BLaER1 (cell line): ENCODE data around the gene DNASE2.
"Not testable (repeated sequence)": the region's sequence is repeated elsewhere in the genome, so short reads cannot be mapped to it uniquely, and the experiment has no call there.

ENCODE experiments used
- H3K27ac ChIP-seq: shearing (Covaris generic); formaldehyde crosslinking; 2 replicates; pipeline ENCODE4 v1.8.1; 2022
- H3K27me3 ChIP-seq: shearing (Covaris generic); formaldehyde crosslinking; 2 replicates; pipeline ENCODE4 v1.8.1; 2022
- H3K36me3 ChIP-seq: shearing (Covaris generic); formaldehyde crosslinking; 2 replicates; pipeline ENCODE4 v1.8.1; 2022
- H3K4me1 ChIP-seq: shearing (Covaris generic); formaldehyde crosslinking; 2 replicates; pipeline ENCODE4 v1.8.1; 2022
- H3K4me2 ChIP-seq: shearing (Covaris generic); formaldehyde crosslinking; 2 replicates; pipeline ENCODE4 v1.8.1; 2022
- H3K4me3 ChIP-seq: shearing (Covaris generic); formaldehyde crosslinking; 2 replicates; pipeline ENCODE4 v1.8.1; 2022
- H3K9ac ChIP-seq: shearing (Covaris generic); formaldehyde crosslinking; 2 replicates; pipeline ENCODE4 v1.8.1; 2022
- H3K9me3 ChIP-seq: shearing (Covaris generic); formaldehyde crosslinking; 2 replicates; pipeline ENCODE4 v1.8.1; 2022
- H4K20me1 ChIP-seq: shearing (Covaris generic); formaldehyde crosslinking; 2 replicates; pipeline ENCODE4 v1.8.1; 2022
- Cebpa-rat ChIP-seq: shearing (Covaris generic); IDR thresholded peaks from 2 replicates; pipeline ENCODE4 v1.8.1; 2022

DNASE2 gene

GRCh38 chr19:12912571-12912970 is 31.3 kb upstream of the DNASE2 start:
- H3K9me3 ChIP-seq: no peaks in the 10 kb centered on the region
- H4K20me1 ChIP-seq: no peaks in the 10 kb centered on the region
- H3K9ac ChIP-seq: no peak overlapping the region; the same call in 1 of the 2 replicates

GRCh38 chr19:12907166-12907565 is 25.9 kb upstream of the DNASE2 start:
- Histone ChIP-seq H3K4me1 (no peaks in the 10 kb centered on the region), H3K9me3 (no peaks in the 10 kb centered on the region), H3K36me3 (peaks cover 24% of the 10 kb centered on the region), H3K27me3 (no peaks in the 10 kb centered on the region), H3K9ac (no peak overlapping the region), H3K4me3 (no peak overlapping the region), H4K20me1 (no peaks in the 10 kb centered on the region), H3K4me2 (no peak overlapping the region), H3K27ac (no peak overlapping the region)
- TF ChIP-seq Cebpa-rat: no peak

More at GRCh38 chr19:12912571-12912970, 31.3 kb upstream of the DNASE2 start:
- Histone ChIP-seq H3K4me3 (no peak overlapping the region), H3K36me3 (no peaks in the 10 kb centered on the region), H3K27ac (no peak overlapping the region), H3K4me2 (no peak overlapping the region), H3K27me3 (no peaks in the 10 kb centered on the region), H3K4me1 (peaks cover 21% of the 10 kb centered on the region)
- no peak for TF ChIP-seq Cebpa-rat

DNA sequence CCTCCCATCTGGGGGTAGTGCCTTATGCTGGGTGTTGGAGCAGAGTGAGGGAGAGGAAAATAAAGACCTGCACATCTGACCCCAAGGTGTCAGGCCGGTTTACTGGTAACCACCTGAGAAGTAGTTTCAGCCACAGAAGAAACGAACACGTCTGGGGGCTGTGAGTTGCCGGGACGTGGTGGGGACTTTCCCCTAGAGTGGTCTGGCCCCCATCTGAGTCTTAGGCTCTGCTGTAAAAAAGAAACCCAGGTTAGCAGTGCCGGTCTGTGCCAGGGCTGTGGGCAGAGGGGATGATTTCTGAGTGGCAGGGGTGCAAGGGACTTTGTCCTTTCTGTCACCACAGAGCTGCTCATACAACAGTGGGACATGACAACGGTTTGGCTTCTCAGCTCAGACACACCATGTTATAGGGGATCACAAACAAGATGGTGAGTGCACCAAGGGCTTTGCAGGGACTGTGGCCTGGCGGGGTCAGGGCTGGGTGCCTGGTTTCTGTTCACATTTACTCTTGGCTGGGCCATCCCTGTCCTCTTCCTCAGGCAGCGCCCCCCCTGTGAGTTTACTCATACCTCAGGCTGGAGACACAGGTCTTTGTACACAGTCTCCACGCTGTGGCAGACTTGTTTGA is 18.8 kb upstream of the DNASE2 start:
- Histone ChIP-seq H3K36me3 (peaks cover 81% of the 10 kb centered on the region), H3K9me3 (no peaks in the 10 kb centered on the region), H3K4me2 (no peak overlapping the region), H3K27ac (no peak overlapping the region), H3K4me3 (no peak overlapping the region), H4K20me1 (no peaks in the 10 kb centered on the region), H3K4me1 (no peaks in the 10 kb centered on the region), H3K9ac (0 out of 2 replicates have a peak overlapping the region, but pooled peaks have one; percentile 28), H3K27me3 (no peaks in the 10 kb centered on the region)
- TF ChIP-seq Cebpa-rat: no peak

DNA sequence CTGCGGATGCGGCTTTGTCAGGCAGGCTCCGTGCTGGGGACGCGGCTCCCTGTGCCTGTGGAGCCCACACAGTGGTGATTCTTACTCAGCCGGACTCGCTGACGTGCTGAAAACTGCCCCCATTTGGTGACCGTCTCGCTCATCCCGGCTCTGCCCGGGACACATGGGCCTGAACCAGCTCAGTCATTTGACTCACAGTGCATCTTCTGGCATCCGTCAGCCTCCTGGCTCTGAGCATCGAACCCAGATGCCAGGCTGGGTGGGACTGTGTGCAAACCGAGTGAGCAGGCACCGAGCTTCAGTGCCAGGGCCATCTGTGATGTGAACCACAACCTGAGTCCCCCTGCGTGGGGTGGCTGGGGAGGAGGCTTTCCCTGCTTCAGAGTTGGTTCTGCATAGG is 15.2 kb upstream of the DNASE2 start:
- H3K36me3 ChIP-seq: peaks cover 84% of the 10 kb centered on the region
- peaks cover 11% of the 10 kb centered on the region for H3K4me1 ChIP-seq
- no peaks in the 10 kb centered on the region for H3K27me3 ChIP-seq
- H4K20me1 ChIP-seq: peaks cover 8% of the 10 kb centered on the region
- no peak overlapping the region for H3K4me2 ChIP-seq
- H3K27ac ChIP-seq: no peak overlapping the region
- TF ChIP-seq Cebpa-rat: no peak
- H3K9me3 ChIP-seq: no peaks in the 10 kb centered on the region
- H3K9ac ChIP-seq: no peak overlapping the region
- no peak overlapping the region for H3K4me3 ChIP-seq

- no peak overlapping the region for H3K27ac ChIP-seq
- no peaks in the 10 kb centered on the region for H3K9me3 ChIP-seq
- H4K20me1 ChIP-seq: peaks cover 12% of the 10 kb centered on the region
- peaks cover 61% of the 10 kb centered on the region for H3K36me3 ChIP-seq
- H3K4me1 ChIP-seq: peaks cover 26% of the 10 kb centered on the region
- TF ChIP-seq Cebpa-rat: no peak
- no peak overlapping the region for H3K4me2 ChIP-seq
- no peak overlapping the region for H3K9ac ChIP-seq
- no peaks in the 10 kb centered on the region for H3K27me3 ChIP-seq
- H3K4me3 ChIP-seq: no peak overlapping the region
These were observed 12.3 kb upstream of the DNASE2 start for GRCh38 chr19:12893582-12893981.

GRCh38 chr19:12891553-12892021 is 10.3 kb upstream of the DNASE2 start:
- TF ChIP-seq Cebpa-rat: no peak
- Histone ChIP-seq H3K27ac (peak overlapping the region; percentile 69), H3K9ac (peak overlapping the region; percentile 82), H4K20me1 (peaks cover 12% of the 10 kb centered on the region), H3K4me2 (peak overlapping the region; percentile 99), H3K4me3 (peak overlapping the region; percentile 93), H3K4me1 (peaks cover 26% of the 10 kb centered on the region), H3K9me3 (no peaks in the 10 kb centered on the region), H3K27me3 (peaks cover 12% of the 10 kb centered on the region), H3K36me3 (peaks cover 41% of the 10 kb centered on the region)

DNA sequence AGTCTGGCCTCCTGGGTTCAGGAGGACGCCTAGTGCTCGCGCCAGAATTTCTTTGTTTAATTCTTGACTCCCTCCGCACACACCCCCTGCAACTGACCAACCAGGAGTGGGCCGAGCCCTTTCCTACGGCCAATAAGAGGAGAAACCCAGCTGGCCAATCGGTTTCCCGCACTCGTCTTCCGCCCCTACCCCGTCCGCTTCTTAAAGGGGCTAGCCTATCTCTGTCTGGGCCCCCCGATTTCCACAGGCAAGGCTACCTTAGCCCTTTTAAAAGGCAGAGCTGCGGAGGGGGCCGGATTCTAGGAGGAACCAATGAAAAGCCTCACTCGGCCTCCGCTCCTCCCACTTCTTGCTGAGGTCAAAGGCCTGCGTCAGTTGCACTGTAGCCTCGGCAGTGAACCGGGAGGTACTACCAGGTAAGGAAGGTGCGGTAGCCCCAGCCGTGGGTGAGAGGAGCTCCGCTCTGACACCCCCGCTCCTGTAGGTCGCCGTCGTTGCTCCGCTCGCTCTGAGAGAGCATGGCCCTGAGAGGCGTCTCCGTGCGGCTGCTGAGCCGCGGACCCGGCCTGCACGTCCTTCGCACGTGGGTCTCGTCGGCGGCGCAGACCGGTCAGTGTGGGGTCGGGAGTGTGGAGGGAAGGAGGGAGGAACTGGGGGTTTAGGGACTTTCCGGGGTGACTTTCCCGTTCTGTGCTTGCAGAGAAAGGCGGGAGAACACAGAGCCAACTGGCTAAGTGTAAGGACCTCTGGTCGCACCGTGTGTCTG is 9.7 kb upstream of the DNASE2 start, which contains the start of gene GCDH:
TSS of gene GCDH (plus strand) at position 374 of the 766 bp plus-strand sequence. CDS start at position 519, 145 bp downstream.
- H3K27me3 ChIP-seq: peaks cover 18% of the 10 kb centered on the region
- H3K27ac ChIP-seq: peak within 1 kb of the TSS; percentile 69
- TF ChIP-seq Cebpa-rat: no peak
- peaks cover 12% of the 10 kb centered on the region for H4K20me1 ChIP-seq
- H3K36me3 ChIP-seq: peaks cover 34% of the 10 kb centered on the region
- peak within 1 kb of the TSS; percentile 93 for H3K4me3 ChIP-seq
- peak within 1 kb of the TSS; percentile 82 for H3K9ac ChIP-seq
- no peaks in the 10 kb centered on the region for H3K9me3 ChIP-seq
- peak within 1 kb of the TSS; percentile 99 for H3K4me2 ChIP-seq
- H3K4me1 ChIP-seq: peaks cover 26% of the 10 kb centered on the region

GRCh38 chr19:12890299-12890786 is 9.1 kb upstream of the DNASE2 start:
- H3K27ac ChIP-seq: peak overlapping the region; percentile 28; the same call in 1 of the 2 replicates
- peaks cover 28% of the 10 kb centered on the region for H3K36me3 ChIP-seq
- H3K4me3 ChIP-seq: peak overlapping the region; percentile 93
- H3K9me3 ChIP-seq: not testable (repeated sequence)
- peaks cover 25% of the 10 kb centered on the region for H3K27me3 ChIP-seq
- H3K9ac ChIP-seq: peak overlapping the region; percentile 66; the same call in 1 of the 2 replicates
- peaks cover 26% of the 10 kb centered on the region for H3K4me1 ChIP-seq
- peak overlapping the region; percentile 88 for H3K4me2 ChIP-seq
- H4K20me1 ChIP-seq: peaks cover 12% of the 10 kb centered on the region

DNA sequence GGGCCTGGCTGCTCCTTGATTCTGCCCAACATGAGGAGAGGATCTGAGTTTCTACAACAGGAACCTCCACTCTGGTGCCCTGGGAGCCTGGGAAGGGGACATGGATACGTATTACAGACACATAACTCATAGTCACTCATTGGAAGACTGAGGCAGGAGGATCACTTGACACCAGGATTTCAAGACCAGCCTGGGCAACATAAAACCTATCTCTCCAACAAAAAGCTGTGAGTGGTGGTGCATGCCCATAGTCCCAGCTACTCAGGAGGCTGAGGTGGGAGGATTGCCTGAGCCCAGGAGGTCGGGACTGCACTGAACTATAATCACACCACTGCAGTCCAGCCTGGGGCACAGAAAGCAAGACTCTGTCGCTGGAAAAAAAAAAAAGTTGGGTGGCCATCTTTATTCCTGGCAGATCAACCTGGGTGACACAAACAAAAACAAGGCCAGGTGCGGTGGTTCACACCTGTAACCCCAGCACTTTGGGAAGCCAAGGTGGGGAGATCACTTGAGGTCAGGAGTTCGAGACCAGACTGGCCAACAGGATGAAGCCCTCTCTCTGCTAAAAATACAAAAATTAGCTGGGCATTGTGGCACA is 6.9 kb upstream of the DNASE2 start:
- Histone ChIP-seq H3K4me3 (no peak overlapping the region), H3K4me2 (no peak overlapping the region), H3K9ac (no peak overlapping the region), H3K27me3 (peaks cover 42% of the 10 kb centered on the region), H3K36me3 (peaks cover 6% of the 10 kb centered on the region), H3K9me3 (peaks cover 22% of the 10 kb centered on the region), H4K20me1 (peaks cover 12% of the 10 kb centered on the region), H3K4me1 (peaks cover 26% of the 10 kb centered on the region), H3K27ac (no peak overlapping the region)
- TF ChIP-seq Cebpa-rat: no peak
